Stimulated activated CD8-positive, alpha-beta memory T cell treated with anti-CD3 and anti-CD28 coated beads, Interleukin-15, amount 100 ng/mL, for 4 hours (primary cell): ENCODE measurements around the gene OR10AD1.

ENCODE experiments used
- DNase-seq, 2 donors: peaks; one replicate each; pipeline ENCODE4 v3.0.0-alpha.2; 2020; ENCODE audit warnings: low read depth in 2 of 2

OR10AD1 gene

DNA sequence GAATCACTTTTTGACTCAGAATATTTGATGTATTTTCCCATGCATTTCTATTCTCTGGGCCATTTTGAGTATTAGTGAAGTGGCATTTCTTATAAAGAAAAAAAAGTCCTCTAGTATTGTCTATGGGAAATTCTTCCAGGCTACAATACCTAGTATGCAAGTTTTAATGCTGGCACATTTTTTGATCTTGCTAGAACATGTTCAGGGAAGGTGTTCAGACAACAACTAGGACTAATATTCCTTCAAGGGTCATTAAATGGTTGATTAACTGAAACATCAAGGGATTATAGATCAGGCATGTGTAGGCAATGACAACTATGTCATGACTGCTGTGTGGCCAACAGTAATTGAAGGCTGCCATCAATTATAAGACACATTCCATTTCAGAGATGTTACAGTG, 12.0 kb downstream of the OR10AD1 start:
- no peak for DNase-seq

GRCh38 chr12:48189331-48190125, 13.6 kb downstream of the OR10AD1 start:
- DNase-seq: peak; percentile 8 to 45

GRCh38 chr12:48187916-48188695, 15.0 kb downstream of the OR10AD1 start:
- no peak for DNase-seq

- no peak for DNase-seq
Measured at GRCh38 chr12:48185181-48185919, 17.7 kb downstream of the OR10AD1 start.

- no peak for DNase-seq
Measured at GRCh38 chr12:48184549-48184922, 18.6 kb downstream of the OR10AD1 start.

DNA sequence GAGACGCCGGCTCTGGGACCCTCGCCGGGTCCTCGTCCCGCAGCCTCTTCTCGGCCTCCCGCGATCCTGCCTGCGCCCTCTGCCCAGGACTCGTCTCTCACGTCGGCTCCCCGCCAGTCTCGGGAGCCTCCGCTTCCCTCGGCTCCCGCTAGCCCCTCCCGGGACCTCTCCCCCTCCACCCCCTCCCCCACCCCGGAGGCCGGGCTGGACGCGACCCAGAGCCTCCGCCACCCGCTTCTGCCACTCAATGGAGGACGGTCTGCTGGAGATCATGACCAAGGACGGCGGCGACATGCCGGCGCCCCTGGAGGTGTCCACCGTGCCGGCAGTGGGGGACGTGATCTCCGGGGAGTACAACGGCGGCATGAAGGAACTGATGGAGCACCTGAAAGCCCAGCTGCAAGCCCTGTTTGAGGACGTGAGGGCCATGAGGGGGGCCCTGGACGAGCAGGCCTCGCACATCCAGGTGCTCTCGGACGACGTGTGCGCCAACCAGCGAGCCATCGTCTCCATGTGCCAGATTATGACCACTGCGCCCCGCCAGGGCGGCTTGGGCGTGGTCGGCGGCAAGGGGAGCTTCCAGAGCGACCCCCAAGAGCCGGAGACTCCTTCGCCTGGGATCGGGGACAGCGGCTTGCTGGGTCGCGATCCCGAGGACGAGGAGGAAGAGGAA, 19.1 kb downstream of the OR10AD1 start:
- DNase-seq: no peak

DNA sequence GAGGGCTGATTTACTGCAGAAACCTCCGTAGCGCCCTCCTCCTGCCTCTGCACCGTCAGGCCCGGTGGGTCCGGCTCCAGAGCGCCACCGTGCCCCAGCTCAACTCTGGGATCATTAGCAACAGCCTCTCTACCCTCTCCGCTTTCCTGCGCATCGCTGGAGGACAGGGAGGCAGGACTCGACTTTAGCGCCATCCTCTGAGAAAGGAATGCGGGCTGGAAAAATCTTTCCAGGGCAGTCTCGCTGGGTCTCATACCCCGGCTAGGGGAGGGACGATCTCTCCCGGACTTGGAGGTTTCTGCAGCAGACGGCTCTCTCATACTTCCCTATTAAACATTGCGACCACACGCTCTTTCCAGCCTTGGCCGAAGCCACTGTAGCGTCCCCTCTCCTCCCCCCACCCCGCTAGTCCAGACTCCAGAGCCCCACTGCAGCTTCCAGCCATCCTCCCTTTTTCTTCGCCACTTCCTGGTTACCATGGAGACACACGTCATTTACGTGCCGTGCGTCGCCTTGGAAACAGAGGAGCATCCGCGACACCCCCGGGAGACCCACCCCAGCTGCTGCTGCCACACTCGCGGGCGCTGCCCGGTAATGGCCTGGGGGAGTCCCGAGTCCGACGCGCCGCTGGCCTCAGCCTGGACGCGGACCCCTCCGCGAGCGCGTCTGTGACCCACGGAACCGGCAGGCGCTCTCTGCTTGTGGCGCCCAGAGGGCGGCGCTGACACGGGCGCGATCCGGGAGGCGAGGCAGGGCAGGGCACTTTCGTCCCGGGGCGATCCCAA, 19.8 kb downstream of the OR10AD1 start, which contains the start of gene CCDC184:
Gene CCDC184 (plus strand): TSS at position 554 of the 785 bp plus-strand sequence. CDS start 479 bp downstream, outside the sequence.
- DNase-seq: peak; percentile 49 to 56

- DNase-seq: no peak
Measured at GRCh38 chr12:48182631-48183030, 20.5 kb downstream of the OR10AD1 start.

- DNase-seq: no peak
Measured at GRCh38 chr12:48180857-48181495, 22.1 kb downstream of the OR10AD1 start.

GRCh38 chr12:48180424-48180823, 22.7 kb downstream of the OR10AD1 start:
- DNase-seq: no peak

DNA sequence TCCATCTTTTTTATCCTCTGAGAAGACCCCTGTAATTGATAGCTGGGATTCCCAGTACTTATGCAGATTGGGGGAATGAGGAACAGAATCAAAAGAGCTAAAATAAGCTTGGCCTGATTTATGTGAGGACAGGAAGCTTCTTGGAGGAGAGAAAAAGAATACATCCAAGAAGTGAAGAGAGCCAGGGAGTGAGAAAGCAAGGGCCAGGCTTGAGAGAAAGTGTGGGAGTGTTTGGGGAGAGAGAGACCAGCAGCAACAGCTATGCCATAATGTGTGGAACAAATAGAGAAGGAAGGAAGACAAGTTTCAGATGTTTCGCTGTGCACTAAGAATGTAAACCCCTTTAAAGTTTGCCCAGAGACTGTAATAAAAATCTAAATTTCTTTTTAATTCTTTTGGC, 23.6 kb downstream of the OR10AD1 start:
- no peak for DNase-seq

DNA sequence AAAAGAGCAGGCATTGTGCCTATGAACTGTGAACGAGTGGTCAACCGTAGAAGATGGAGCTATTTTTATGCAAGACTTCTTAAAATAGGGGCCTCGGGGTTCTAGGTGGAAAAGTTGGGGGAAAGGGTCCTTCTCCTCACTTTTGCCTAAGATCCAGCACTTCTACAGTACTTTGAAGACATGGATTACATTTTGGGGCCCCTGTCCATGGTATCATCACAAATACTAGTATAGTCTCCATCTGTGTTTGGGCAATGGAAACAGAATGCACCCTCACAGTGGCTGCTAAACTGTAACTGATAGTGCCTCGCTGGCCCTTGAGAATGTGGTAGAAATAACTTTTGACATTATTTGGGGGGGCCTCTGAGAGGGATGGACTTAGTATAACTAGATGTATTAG, 25.1 kb downstream of the OR10AD1 start:
- no peak for DNase-seq

DNA sequence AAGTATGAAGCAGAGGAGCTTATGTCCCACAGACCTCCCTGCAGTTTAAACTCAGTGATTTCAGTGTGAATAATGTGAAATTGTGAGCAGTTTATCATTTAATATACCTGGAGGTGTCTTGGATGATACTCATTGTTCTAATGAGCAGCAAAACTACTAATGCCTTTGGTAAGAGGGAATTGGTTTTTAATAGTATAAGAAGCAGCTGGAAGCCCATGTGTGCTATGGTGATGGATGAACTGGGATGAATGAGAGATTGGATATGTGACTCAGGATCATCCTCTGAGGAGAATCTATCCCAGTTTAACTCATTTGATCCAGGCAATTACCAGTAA, 26.7 kb downstream of the OR10AD1 start:
- no peak for DNase-seq

GRCh38 chr12:48175613-48176416, 27.3 kb downstream of the OR10AD1 start:
- DNase-seq: no peak

- DNase-seq: no peak
Measured at GRCh38 chr12:48169011-48169410, 34.1 kb downstream of the OR10AD1 start.

- DNase-seq: peak in 1 of 2 donors; percentile 19
Measured at GRCh38 chr12:48165089-48165981, 37.8 kb downstream of the OR10AD1 start.

DNA sequence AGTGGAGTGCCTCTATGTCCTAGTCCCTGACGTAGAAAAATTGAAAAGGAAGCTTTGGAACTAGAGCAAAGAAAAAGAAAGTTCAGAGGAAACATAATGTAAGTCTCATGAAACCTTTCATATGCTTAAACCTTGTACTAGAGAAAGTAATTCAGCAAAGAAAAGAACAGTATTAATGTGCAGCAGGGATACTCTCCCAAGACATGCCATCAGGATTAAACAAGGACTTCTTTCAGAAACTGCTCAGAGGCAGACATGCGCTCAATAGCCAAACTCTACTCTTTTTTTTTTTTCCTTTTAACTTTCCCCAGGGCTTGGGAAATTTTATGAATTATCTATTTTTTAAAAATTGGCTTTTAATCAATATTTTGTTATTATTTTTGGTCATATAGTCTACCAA, 38.6 kb downstream of the OR10AD1 start:
- no peak for DNase-seq

DNA sequence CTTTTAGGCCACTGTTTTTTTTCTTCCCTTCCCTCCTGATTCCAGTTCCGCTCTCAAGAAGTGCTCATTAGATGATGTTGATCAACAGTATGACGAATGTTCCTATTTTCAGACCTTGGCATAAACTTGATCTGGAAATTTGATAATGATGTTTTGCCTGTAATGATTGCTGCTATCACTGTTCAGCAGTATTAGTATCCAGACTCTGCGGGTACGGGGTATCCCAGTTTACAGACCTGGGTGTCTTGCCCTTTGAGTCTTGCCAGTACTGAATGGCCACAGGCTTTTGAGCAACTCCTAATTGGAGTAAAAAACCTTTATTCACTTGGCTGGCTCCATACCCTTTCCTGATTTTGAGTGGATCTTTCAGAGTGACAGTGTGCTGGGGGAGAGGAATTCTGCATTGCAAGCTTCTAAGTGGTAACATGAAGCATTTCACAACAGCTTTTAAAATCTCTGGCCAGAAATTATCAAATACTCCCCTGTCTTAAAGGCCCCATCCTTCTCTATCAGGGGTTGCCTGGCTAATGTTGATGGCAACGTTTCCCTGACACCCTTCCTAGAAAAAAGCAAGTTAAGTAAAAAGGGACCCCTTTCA, 39.8 kb downstream of the OR10AD1 start:
- no peak for DNase-seq
